Cardiac muscle cell (in vitro differentiated cells and primary cell): ENCODE data around the gene GPR142. TPM values are rescaled to one million over a fixed set of nuclear protein-coding genes. Genes with fewer than 3 reads are reported as not detected.
"Not testable (repeated sequence)": the region's sequence is repeated elsewhere in the genome, so short reads cannot be mapped to it uniquely, and the experiment has no call there.

Experiments
- DNase-seq, 2 donors: peaks; one replicate each; pipeline versions ENCODE4 v3.0.0 to v3.0.0-alpha.2; 2010 to 2017; ENCODE audit warnings: low read depth in 1 of 2, low spot score in 1 of 2
- H3K27ac ChIP-seq: fragments of 200-600 bp; sonication (generic); 2 replicates; pipeline ENCODE4 v1.5.1; 2016
- H3K27me3 ChIP-seq: fragments of 200-600 bp; sonication (generic); 2 replicates; pipeline ENCODE4 v1.6.0; 2016; ENCODE audit warnings: control low read depth
- H3K36me3 ChIP-seq: fragments of 200-600 bp; sonication (generic); 2 replicates; pipeline ENCODE4 v1.5.1; 2016; ENCODE audit warnings: control low read depth
- H3K4me1 ChIP-seq: fragments of 200-600 bp; sonication (generic); 2 replicates; pipeline ENCODE4 v1.8.1; 2017; ENCODE audit warnings: low read depth, mild to moderate bottlenecking, mixed run types
- H3K4me3 ChIP-seq: fragments of 200-600 bp; sonication (generic); 2 replicates; pipeline ENCODE4 v1.5.1; 2016; ENCODE audit warnings: mild to moderate bottlenecking
- H3K9me3 ChIP-seq: fragments of 200-600 bp; sonication (generic); 2 replicates; pipeline ENCODE4 v1.5.1; 2017; ENCODE audit warnings: low read depth, mild to moderate bottlenecking, control low read depth
- CTCF ChIP-seq: IDR thresholded peaks from 2 replicates; pipeline ENCODE4 v1.5.1; 2012; ENCODE audit warnings: low read depth, mild to moderate bottlenecking, low read length
- polyA plus RNA-seq: library from polyadenylated mRNA; unstranded; fragments of >200 nt; fragmentation: Nextera tagmentation; extraction: Ambion mirVana; gene quantifications from 2 replicates; pipeline ENCODE4 v1.2.1, GENCODE V29; 2016
- total RNA-seq: library from RNA; depleted of rRNA; stranded (reverse); fragments of >200 nt; gene quantifications from 2 replicates; pipeline ENCODE4 v1.2.3, GENCODE V29; 2016

Gene GPR142
- total and polyA plus RNA-seq, 2 experiments from 2014 or later, result not detected

- Histone ChIP-seq H3K4me3 (no peak overlapping the region), H3K36me3 (no peaks in the 10 kb centered on the region), H3K27me3 (no peaks in the 10 kb centered on the region), H3K4me1 (peaks cover 23% of the 10 kb centered on the region), H3K9me3 (no peaks in the 10 kb centered on the region), H3K27ac (peak overlapping the region; percentile 62)
- DNase-seq, result no peak
- no peak for TF ChIP-seq CTCF
Measured at GRCh38 chr17:74394977-74395376, 27.7 kb downstream of the GPR142 start.

GRCh38 chr17:74396567-74396966 lies 29.3 kb downstream of the GPR142 start:
- Histone ChIP-seq H3K27ac (no peak overlapping the region), H3K27me3 (no peaks in the 10 kb centered on the region), H3K36me3 (no peaks in the 10 kb centered on the region), H3K4me3 (no peak overlapping the region), H3K9me3 (no peaks in the 10 kb centered on the region), H3K4me1 (peaks cover 12% of the 10 kb centered on the region)
- no peak for DNase-seq
- no peak for TF ChIP-seq CTCF

GRCh38 chr17:74402048-74402447 lies 34.7 kb downstream of the GPR142 start:
- Histone ChIP-seq H3K36me3 (no peaks in the 10 kb centered on the region), H3K27ac (no peak overlapping the region), H3K27me3 (no peaks in the 10 kb centered on the region), H3K4me1 (peaks cover 4% of the 10 kb centered on the region), H3K9me3 (no peaks in the 10 kb centered on the region), H3K4me3 (no peak overlapping the region)
- no peak for DNase-seq
- TF ChIP-seq CTCF, result no peak

DNA sequence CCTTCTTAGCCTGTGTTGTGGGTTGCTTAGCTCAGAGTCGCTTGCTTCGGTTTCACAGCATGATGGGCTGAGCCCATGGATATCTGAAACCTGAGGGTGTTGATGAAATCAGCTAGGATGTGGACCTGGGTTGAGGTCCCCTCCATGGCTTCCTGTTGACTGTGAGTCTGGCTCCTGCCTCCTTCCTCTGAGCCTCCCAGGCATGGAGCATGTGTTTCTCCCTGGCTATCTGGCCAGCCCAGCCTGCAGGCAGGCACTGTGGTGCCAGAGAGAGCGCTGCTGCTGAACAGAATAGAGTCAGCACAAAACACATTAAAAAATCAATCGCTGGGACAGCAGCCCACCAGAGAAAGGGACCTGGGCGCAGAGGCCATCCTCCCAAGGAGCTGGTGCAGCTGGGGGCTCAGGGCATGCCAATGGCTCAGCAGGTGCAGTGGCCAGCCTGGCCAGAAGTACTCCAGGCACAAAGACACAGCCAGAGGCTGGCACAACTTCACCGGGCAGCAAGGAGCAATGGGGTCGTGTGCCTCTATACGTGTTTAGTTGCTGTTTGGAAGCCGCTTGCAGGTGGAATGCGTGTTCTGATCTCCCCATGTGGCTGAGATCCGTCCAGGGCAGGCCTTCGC lies 36.3 kb downstream of the GPR142 start:
- TF ChIP-seq CTCF, result no peak
- Histone ChIP-seq H3K4me1 (peaks cover 4% of the 10 kb centered on the region), H3K4me3 (no peak overlapping the region), H3K27me3 (no peaks in the 10 kb centered on the region), H3K36me3 (no peaks in the 10 kb centered on the region), H3K27ac (no peak overlapping the region), H3K9me3 (no peaks in the 10 kb centered on the region)
- DNase-seq, result no peak

- DNase-seq, result no peak
- H3K27ac ChIP-seq, result no peak overlapping the region
- no peaks in the 10 kb centered on the region for H3K27me3 ChIP-seq
- TF ChIP-seq CTCF, result no peak
- no peak overlapping the region for H3K4me3 ChIP-seq
- no peaks in the 10 kb centered on the region for H3K9me3 ChIP-seq
- H3K4me1 ChIP-seq, result peaks cover 4% of the 10 kb centered on the region
- no peaks in the 10 kb centered on the region for H3K36me3 ChIP-seq
Measured at GRCh38 chr17:74404218-74404617, 36.9 kb downstream of the GPR142 start.

DNA sequence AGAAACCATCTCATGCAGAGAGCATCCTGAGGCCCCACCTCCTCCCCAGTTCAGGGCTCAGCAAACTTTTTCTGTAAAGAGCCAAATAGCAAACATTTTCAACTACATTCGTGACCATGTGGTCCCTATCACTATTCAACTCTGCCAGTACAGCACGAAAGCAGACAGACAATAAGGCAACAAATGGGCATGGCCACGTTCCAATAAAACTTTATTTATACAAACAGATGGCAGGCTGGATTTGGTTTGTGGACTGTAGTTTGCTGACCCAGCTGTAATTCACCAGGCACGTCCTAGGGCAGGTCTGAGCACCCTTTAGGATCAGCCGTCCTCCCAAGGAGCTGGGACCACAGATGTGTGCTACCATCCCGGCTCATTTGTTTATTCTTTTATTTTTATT lies 37.5 kb downstream of the GPR142 start:
- H3K36me3 ChIP-seq, result no peaks in the 10 kb centered on the region
- no peak for TF ChIP-seq CTCF
- no peaks in the 10 kb centered on the region for H3K9me3 ChIP-seq
- no peak for DNase-seq
- no peak overlapping the region for H3K27ac ChIP-seq
- H3K4me1 ChIP-seq, result peaks cover 4% of the 10 kb centered on the region
- H3K27me3 ChIP-seq, result no peaks in the 10 kb centered on the region
- no peak overlapping the region for H3K4me3 ChIP-seq

DNA sequence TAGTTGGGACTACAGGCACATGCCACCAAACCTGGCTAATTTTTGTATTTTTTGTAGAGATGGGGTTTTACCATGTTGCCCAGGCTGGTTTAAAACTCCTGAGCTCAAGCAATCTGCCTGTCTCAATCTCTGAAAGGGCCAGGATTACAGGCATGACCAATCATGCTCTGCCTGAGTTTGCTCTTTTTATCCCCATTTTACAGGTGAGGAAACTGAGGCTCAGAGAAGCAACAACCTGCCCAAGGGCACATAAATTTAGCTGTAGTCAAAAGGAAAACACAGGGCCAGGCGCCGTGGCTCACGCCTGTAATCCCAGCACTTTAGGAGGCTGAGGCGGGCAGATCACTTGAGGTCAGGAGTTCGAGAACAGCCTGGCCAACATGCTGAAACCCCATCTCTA lies 38.0 kb downstream of the GPR142 start:
- H3K36me3 ChIP-seq, H3K27ac ChIP-seq, H3K4me3 ChIP-seq, DNase-seq, H3K4me1 ChIP-seq, H3K27me3 ChIP-seq, H3K9me3 ChIP-seq: not testable (repeated sequence)
